Measurements from ENCODE around the gene HEATR1. TPM values are rescaled to one million over a fixed set of nuclear protein-coding genes. Genes with fewer than 3 reads are reported as not detected.
"Not testable (repeated sequence)": the region's sequence is repeated elsewhere in the genome, so short reads cannot be mapped to it uniquely, and the experiment has no call there.

The HEATR1 gene
- total RNA-seq, 4 donors from 2014 or later: 11.5 to 58.8 (median 27.1) TPM

GRCh38 chr1:236509203-236509602 lies 95.1 kb downstream of the HEATR1 start:
- no peaks in the 10 kb centered on the region for H3K27me3 ChIP-seq
- no peak for TF ChIP-seq POLR2A (IDR thresholded peaks at IDR 0.05)
- intact Hi-C loops (cut with DNase I; ENCODE audit: low total_unique reads): no loop called here

GRCh38 chr1:236508593-236509027 lies 95.7 kb downstream of the HEATR1 start:
- Histone ChIP-seq H3K4me3 (no peak overlapping the region), H3K4me1 (no peaks in the 10 kb centered on the region), H3K27me3 (no peaks in the 10 kb centered on the region), H3K27ac (no peak overlapping the region), H3K36me3 (no peaks in the 10 kb centered on the region), H3K9me3 (no peaks in the 10 kb centered on the region)
- intact Hi-C loops (cut with DNase I; ENCODE audit: low total_unique reads): no loop called here
- TF ChIP-seq CTCF (IDR thresholded peaks at IDR 0.05): no peak
- no peak for TF ChIP-seq POLR2A (IDR thresholded peaks at IDR 0.05)
- no peak for DNase-seq

More at GRCh38 chr1:236509203-236509602, 95.1 kb downstream of the HEATR1 start:
- Histone ChIP-seq H3K4me3 (no peak overlapping the region), H3K36me3 (no peaks in the 10 kb centered on the region), H3K9me3 (no peaks in the 10 kb centered on the region), H3K27ac (no peak overlapping the region), H3K4me1 (no peaks in the 10 kb centered on the region)
- DNase-seq: no peak

GRCh38 chr1:236507022-236507700 lies 97.2 kb downstream of the HEATR1 start:
- Histone ChIP-seq H3K27me3 (no peaks in the 10 kb centered on the region), H3K27ac (no peak overlapping the region), H3K36me3 (no peaks in the 10 kb centered on the region), H3K9me3 (no peaks in the 10 kb centered on the region), H3K4me3 (no peak overlapping the region), H3K4me1 (no peaks in the 10 kb centered on the region)
- TF ChIP-seq CTCF (IDR thresholded peaks at IDR 0.05) (no peak), POLR2A (IDR thresholded peaks at IDR 0.05) (no peak)
- no peak for DNase-seq
- intact Hi-C loops (cut with DNase I; ENCODE audit: low total_unique reads): no loop called here

GRCh38 chr1:236504338-236504737 lies 100.0 kb downstream of the HEATR1 start:
- H3K9me3 ChIP-seq; DNase-seq; H3K4me1 ChIP-seq; H3K27me3 ChIP-seq; H3K4me3 ChIP-seq; intact Hi-C loops (cut with DNase I; ENCODE audit: low total_unique reads); H3K27ac ChIP-seq; H3K36me3 ChIP-seq: not testable (repeated sequence)

- TF ChIP-seq CTCF (IDR thresholded peaks at IDR 0.05) (no peak), POLR2A (IDR thresholded peaks at IDR 0.05) (no peak)
- no peaks in the 10 kb centered on the region for H3K4me1 ChIP-seq
- peak in 1 of 2 donors; percentile 16 for DNase-seq
- no peaks in the 10 kb centered on the region for H3K27me3 ChIP-seq
- intact Hi-C loops (cut with DNase I; ENCODE audit: low total_unique reads): no loop called here
- peak overlapping the region in 1 of 2 donors; percentile 23 for H3K4me3 ChIP-seq
- no peaks in the 10 kb centered on the region for H3K9me3 ChIP-seq
- no peaks in the 10 kb centered on the region for H3K36me3 ChIP-seq
- peak overlapping the region in 1 of 2 donors; percentile 31 for H3K27ac ChIP-seq
Observed at GRCh38 chr1:236502972-236503639, 101.2 kb downstream of the HEATR1 start.

GRCh38 chr1:236502579-236502971 lies 101.7 kb downstream of the HEATR1 start:
- no peak for DNase-seq
- H3K27ac ChIP-seq: peak overlapping the region in 1 of 2 donors; percentile 31
- H3K4me1 ChIP-seq: no peaks in the 10 kb centered on the region
- H3K4me3 ChIP-seq: no peak overlapping the region
- H3K9me3 ChIP-seq: no peaks in the 10 kb centered on the region
- no peak for TF ChIP-seq CTCF (IDR thresholded peaks at IDR 0.05)
- no peak for TF ChIP-seq POLR2A (IDR thresholded peaks at IDR 0.05)
- no peaks in the 10 kb centered on the region for H3K27me3 ChIP-seq
- intact Hi-C loops (cut with DNase I; ENCODE audit: low total_unique reads): no loop called here
- no peaks in the 10 kb centered on the region for H3K36me3 ChIP-seq

Measured in uterus (tissue), 4 donors.